Measurements from ENCODE around the gene SRRD.

DNA sequence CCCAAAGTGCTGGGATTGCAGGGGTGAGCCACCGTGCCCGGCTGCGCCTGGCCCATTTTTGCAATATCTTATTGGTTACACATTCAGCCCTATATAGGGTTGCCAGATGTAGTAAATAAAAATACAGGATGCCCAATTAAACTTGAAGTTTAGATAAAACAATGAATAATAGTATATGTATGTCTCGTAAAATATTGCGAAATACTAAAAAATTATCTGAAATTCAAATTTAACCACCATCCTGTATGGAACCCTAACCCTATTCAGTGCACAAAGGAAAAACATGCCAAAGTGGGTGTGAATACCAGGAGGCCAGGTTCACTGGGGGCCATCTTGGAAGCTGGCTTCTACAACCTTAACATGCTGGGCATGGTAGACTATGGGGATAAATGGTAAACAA is 33.8 kb downstream of the SRRD start:
- TF ChIP-seq, protein P1, sequence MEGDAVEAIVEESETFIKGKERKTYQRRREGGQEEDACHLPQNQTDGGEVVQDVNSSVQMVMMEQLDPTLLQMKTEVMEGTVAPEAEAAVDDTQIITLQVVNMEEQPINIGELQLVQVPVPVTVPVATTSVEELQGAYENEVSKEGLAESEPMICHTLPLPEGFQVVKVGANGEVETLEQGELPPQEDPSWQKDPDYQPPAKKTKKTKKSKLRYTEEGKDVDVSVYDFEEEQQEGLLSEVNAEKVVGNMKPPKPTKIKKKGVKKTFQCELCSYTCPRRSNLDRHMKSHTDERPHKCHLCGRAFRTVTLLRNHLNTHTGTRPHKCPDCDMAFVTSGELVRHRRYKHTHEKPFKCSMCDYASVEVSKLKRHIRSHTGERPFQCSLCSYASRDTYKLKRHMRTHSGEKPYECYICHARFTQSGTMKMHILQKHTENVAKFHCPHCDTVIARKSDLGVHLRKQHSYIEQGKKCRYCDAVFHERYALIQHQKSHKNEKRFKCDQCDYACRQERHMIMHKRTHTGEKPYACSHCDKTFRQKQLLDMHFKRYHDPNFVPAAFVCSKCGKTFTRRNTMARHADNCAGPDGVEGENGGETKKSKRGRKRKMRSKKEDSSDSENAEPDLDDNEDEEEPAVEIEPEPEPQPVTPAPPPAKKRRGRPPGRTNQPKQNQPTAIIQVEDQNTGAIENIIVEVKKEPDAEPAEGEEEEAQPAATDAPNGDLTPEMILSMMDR (IDR thresholded peaks at IDR 0.05) = no peak
- no peak for TF ChIP-seq POLR2AphosphoS5 (IDR thresholded peaks at IDR 0.05)
- no peak for TF ChIP-seq POLR2A (IDR thresholded peaks at IDR 0.05)
- TF ChIP-seq EP300 (IDR thresholded peaks at IDR 0.05) = no peak

All from stomach (tissue), 4 donors.